ENCODE results near the gene PLB1.

Gene PLB1

GRCh38 chr2:28507796-28508764 lies 12.2 kb downstream of the PLB1 start:
- H3K4me3 ChIP-seq (ENCODE audit: low read depth, low read length): no peak overlapping the region
- no peak for DNase-seq (ENCODE audit: low read depth)
- TF ChIP-seq MYC (IDR thresholded peaks at IDR 0.05; ENCODE audit: low read depth, low read length) (no peak), MAX (IDR thresholded peaks at IDR 0.05; ENCODE audit: low read depth, low read length) (0 out of 2 replicates have a peak, but pooled peaks have one; percentile 14), POLR2A (IDR thresholded peaks at IDR 0.05; ENCODE audit: extremely low read depth, insufficient read length) (no peak)
- TF ChIP-seq, protein P1, sequence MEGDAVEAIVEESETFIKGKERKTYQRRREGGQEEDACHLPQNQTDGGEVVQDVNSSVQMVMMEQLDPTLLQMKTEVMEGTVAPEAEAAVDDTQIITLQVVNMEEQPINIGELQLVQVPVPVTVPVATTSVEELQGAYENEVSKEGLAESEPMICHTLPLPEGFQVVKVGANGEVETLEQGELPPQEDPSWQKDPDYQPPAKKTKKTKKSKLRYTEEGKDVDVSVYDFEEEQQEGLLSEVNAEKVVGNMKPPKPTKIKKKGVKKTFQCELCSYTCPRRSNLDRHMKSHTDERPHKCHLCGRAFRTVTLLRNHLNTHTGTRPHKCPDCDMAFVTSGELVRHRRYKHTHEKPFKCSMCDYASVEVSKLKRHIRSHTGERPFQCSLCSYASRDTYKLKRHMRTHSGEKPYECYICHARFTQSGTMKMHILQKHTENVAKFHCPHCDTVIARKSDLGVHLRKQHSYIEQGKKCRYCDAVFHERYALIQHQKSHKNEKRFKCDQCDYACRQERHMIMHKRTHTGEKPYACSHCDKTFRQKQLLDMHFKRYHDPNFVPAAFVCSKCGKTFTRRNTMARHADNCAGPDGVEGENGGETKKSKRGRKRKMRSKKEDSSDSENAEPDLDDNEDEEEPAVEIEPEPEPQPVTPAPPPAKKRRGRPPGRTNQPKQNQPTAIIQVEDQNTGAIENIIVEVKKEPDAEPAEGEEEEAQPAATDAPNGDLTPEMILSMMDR (IDR thresholded peaks at IDR 0.05; ENCODE audit: low read depth, low read length): no peak

- no peak overlapping the region for H3K4me3 ChIP-seq (ENCODE audit: low read depth, low read length)
- no peak for TF ChIP-seq MAX (IDR thresholded peaks at IDR 0.05; ENCODE audit: low read depth, low read length)
- TF ChIP-seq MYC (IDR thresholded peaks at IDR 0.05; ENCODE audit: low read depth, low read length): no peak
- TF ChIP-seq, protein P1 (IDR thresholded peaks at IDR 0.05; ENCODE audit: low read depth, low read length): no peak
- no peak for TF ChIP-seq POLR2A (IDR thresholded peaks at IDR 0.05; ENCODE audit: extremely low read depth, insufficient read length)
- DNase-seq (ENCODE audit: low read depth): no peak
Measured at GRCh38 chr2:28509361-28509760, 13.5 kb downstream of the PLB1 start.

DNA sequence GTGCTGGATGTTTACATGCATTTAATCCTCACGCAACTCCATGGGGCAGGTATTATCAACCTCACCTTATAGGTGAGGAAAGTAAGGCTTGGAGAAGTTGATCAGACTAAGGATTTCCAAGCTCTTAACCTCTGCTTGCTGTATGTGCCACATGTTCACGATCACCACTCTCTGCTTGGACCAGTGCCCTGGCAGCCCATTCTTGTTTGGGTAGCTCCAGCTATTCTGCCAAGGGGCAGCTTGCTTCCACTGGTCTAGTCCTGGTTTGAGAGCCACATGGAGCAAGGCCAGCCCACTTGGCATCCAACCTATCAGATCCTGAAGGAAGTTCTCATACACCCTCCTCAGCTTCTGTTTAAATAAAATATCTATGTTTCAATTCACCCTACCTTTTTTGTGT lies 14.3 kb downstream of the PLB1 start:
- no peak for DNase-seq (ENCODE audit: low read depth)

GRCh38 chr2:28511871-28512606 lies 16.2 kb downstream of the PLB1 start:
- TF ChIP-seq, protein P1 (IDR thresholded peaks at IDR 0.05; ENCODE audit: low read depth, low read length): no peak
- no peak for TF ChIP-seq POLR2A (IDR thresholded peaks at IDR 0.05; ENCODE audit: extremely low read depth, insufficient read length)
- TF ChIP-seq MYC (IDR thresholded peaks at IDR 0.05; ENCODE audit: low read depth, low read length): no peak
- no peak for TF ChIP-seq MAX (IDR thresholded peaks at IDR 0.05; ENCODE audit: low read depth, low read length)
- no peak for DNase-seq (ENCODE audit: low read depth)
- H3K4me3 ChIP-seq (ENCODE audit: low read depth, low read length): no peak overlapping the region

More for the DNA sequence above, 14.3 kb downstream of the PLB1 start:
- TF ChIP-seq MYC (IDR thresholded peaks at IDR 0.05; ENCODE audit: low read depth, low read length): no peak
- TF ChIP-seq, protein P1 (IDR thresholded peaks at IDR 0.05; ENCODE audit: low read depth, low read length): no peak
- no peak for TF ChIP-seq POLR2A (IDR thresholded peaks at IDR 0.05; ENCODE audit: extremely low read depth, insufficient read length)
- TF ChIP-seq MAX (IDR thresholded peaks at IDR 0.05; ENCODE audit: low read depth, low read length): no peak
- no peak overlapping the region for H3K4me3 ChIP-seq (ENCODE audit: low read depth, low read length)

- DNase-seq (ENCODE audit: low read depth): no peak
- H3K4me3 ChIP-seq (ENCODE audit: low read depth, low read length): no peak overlapping the region
- no peak for TF ChIP-seq MYC (IDR thresholded peaks at IDR 0.05; ENCODE audit: low read depth, low read length)
- no peak for TF ChIP-seq MAX (IDR thresholded peaks at IDR 0.05; ENCODE audit: low read depth, low read length)
- TF ChIP-seq, protein P1 (IDR thresholded peaks at IDR 0.05; ENCODE audit: low read depth, low read length): no peak
- no peak for TF ChIP-seq POLR2A (IDR thresholded peaks at IDR 0.05; ENCODE audit: extremely low read depth, insufficient read length)
Measured at GRCh38 chr2:28512607-28512965, 16.7 kb downstream of the PLB1 start.
